Stimulated activated CD8-positive, alpha-beta memory T cell treated with anti-CD3 and anti-CD28 coated beads, Interleukin-2, amount 100 ng/mL, for 48 hours (primary cell): ENCODE data around the gene CCDC33.

ENCODE experiments used
- DNase-seq, 2 donors: peaks; one replicate each; pipeline ENCODE4 v3.0.0-alpha.2; 2020; ENCODE audit warnings: low read depth in 2 of 2

CCDC33 gene

GRCh38 chr15:74235962-74236361 lies at the start of gene CCDC33:
Gene CCDC33 (plus strand): TSS chr15:74236326. CDS start chr15:74236720, 394 bp downstream.
- no peak for DNase-seq

DNA sequence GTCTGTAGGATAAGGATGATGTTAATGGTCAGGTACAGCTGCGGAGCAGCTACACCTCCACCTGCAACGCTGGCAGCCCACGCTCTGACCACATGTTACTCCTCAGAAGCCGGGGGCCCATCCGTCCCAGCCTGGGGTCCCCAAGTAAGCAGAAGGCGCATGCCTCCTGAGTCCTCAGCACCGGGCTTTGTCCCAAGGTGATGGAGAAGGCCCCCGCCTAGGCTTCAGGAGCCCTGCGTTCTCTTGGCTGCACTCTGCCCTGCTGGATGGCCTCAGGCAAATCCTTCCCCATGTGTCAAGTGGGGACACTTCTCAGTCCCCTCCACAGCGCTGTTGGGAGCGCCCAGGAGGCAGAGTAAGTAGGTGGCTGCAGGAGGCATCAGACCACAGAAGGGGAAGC lies 47.9 kb upstream of the CCDC33 start:
- DNase-seq = no peak

- no peak for DNase-seq
Measured at GRCh38 chr15:74191798-74192197, 44.3 kb upstream of the CCDC33 start.

DNA sequence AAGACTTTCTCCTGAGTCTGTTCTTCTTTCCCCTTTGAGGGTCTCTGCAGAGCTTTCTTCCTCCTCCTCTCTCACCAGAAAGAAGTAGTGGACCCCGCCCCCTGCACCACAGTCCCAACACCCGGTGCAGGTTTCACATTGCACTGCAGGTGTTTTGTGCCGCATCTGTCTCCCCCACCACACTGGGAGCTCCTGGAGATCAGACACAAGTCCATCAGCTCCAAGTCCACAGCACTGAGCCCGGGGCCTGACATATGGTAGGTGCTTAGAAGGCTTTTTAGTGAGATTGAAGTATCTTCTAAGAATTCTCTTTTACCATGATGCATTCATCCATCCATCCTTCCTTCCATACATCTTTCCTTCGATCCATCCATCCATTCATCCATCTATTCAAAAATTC lies 43.4 kb upstream of the CCDC33 start:
- no peak for DNase-seq

GRCh38 chr15:74193299-74193718 lies 42.8 kb upstream of the CCDC33 start:
- no peak for DNase-seq

DNA sequence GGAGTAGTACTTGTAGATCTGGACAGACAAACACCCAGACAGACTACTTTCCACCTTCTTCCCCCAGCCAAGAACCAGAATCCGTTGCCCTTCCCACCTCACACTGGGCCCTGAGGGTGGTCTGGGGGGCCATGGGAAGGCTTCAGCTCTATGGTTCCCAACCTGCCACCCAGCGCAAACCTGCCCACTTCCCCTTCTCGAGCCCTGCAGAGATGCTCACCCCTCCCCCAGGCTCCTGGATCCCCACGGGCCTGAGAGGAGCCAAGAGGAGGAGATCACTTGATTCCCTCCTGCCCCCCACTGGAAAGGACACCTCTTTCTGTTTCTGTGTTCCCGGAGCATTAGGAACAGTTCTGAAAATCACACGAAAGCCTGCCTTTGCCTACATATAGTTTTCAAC lies 42.2 kb upstream of the CCDC33 start:
- no peak for DNase-seq

DNA sequence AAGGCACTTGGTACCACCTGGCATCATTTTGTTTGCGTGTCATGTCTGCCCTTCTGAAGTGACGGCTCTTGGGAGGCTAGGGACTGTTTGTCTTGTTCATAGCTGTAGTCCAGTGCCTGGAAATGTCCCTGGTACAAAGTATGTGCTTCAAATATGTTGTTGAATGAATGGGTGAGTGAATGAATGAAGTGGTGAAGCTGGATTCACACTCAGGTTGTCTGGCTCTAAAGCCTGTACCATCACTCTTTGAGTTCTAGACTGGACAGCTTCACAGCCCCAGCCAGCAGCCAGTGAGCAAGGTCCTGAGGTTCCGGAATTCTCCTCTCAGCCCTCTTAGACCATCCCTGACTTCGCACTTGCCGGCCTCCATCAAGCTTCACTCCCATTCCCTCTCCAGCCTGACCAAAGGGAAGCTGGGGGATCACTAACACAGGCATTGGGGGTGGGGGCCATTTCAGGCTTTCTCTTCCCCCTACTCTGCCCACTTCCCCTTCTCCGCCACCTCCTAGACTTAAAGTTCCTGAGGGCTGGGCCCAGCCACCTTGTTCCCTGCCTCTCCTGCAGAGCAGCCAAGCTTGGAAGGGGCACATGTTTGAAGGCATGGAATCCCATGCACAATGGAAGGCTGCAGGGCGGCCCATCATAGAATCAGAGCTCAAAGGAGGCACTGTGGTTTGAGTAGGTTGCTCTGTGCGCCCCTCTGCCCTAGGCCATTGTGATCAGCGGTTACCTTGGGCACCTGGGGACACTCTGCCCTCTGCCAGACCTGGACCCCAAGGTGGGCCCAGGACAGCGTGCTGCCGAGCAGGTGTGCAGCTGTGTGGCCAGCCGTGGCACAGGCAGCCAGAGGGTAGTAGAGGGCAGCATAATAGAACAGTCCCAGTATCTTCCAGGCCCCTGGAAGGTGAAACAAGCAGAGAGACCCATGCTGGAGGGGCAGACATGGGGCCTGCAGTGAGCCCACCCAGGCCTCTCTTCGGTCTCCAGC lies 41.3 kb upstream of the CCDC33 start:
- DNase-seq = no peak

GRCh38 chr15:74196175-74196574 lies 40.0 kb upstream of the CCDC33 start:
- no peak for DNase-seq

DNA sequence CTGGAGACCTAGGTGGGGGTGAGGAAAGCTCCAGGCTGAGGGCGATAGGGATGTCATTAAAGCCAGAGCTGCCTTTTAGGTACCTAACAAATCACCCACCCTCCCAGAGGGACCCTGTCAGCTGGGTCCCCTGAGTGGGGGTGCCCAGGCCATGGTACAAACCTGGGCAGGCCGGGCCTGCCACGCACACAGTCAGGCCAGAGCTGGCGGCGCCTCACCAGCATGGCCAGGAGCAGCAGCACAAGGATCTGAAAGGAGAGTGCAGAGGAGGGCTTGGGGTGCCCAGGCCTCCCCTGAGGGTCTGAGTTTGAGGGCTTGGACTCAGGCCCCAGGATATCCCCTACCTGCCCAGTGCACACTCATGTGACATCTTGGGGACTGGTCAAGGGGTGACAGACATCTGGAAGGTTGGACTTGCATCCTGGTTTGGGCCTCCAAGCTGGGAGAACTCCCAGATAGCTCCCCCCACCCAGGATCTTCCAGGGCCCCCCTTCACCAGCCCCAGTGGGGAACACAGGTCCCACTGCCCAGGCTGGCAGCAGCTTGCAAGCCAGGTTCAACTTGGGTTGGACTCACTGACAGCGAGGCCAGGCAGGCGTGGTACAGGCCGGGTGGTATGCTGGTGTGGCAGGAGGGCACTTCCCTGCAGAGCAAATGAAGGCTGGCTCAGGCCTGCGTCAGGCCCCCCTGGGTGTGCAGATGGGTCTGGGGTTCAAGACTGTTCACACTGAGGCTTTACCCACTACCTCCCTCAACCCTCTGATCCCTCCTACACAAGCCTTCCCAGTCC lies 38.8 kb upstream of the CCDC33 start:
- no peak for DNase-seq

- no peak for DNase-seq
Measured at GRCh38 chr15:74199297-74199652, 36.9 kb upstream of the CCDC33 start.

- DNase-seq = no peak
Measured at GRCh38 chr15:74200412-74200815, 35.7 kb upstream of the CCDC33 start.

DNA sequence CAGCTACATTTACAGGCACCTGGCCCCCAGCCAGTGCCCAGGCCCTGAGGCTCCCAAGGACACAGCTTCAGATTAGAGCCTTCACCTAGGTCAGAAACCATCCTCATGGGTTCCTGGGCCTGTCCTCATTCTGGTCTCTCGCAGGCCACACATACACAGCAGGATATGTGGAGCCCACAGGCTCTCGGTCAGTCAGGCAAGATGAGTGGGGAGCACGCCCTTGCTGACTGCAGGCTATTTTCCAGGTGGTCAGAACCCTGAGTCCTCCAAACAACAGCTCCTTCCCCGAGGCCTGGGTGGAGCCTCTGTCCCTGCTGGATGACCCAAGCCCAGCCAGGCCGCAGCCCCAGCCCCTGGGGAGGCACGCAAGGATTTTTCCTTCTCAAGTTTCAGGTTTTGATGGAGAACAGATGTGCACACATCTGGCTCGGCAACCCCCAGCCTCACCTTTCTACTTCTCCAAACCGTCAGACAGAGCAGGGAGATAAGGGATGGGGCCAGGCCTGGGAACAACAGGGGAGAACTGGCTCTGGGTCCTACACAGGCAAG lies 35.2 kb upstream of the CCDC33 start:
- no peak for DNase-seq

- DNase-seq = no peak
Measured at GRCh38 chr15:74201710-74202420, 34.3 kb upstream of the CCDC33 start.

DNA sequence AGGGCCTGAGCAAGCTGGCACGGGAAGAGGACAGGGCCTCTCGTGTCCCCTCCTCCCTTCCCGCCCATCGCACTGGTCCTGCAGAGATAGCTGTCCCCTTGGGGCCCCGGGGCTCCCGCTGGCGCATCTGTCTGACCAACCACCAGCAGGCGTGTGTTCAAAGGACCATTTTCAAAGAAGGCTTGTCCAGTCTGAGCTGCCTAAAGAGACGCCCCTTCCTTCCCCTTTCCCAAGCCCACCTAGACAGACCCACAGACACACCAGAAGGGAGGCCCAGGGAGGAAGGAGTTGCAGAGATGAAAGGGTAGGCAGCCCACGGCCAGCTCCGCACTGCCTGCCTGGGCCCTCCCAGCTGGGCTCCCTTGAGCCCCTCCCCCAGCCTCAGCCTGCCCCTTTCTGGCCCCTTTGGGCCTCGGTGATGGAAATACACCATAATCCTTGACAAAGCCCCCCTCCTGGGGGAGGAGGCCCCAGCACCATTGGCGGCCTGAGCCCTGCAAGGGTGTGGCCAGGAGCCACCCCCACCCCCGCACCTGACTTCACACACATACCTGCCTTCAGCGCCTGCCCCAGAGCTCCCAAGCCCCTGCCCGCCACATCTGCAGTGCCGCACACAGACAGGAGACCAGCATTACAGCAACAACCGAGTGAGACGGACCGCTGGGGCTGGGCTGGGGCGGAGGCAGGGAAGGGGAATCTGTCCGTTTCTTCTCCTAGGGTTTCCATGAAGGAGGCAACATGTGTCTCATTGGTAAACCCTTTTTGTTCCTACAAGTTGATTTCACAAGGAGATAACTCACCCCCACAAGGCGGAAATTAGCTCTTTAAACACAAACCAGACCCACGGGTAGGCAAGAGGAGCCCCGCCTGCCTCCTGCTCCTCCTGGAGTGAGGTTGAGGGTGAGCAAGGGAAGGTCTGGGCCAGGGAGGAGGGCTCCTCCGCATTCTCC lies 33.4 kb upstream of the CCDC33 start, which contains the start of gene STRA6:
Gene STRA6, minus strand, starts transcription at position 336 of the 950 bp plus-strand sequence. CDS start 520 bp downstream, outside the sequence.
- no peak for DNase-seq

DNA sequence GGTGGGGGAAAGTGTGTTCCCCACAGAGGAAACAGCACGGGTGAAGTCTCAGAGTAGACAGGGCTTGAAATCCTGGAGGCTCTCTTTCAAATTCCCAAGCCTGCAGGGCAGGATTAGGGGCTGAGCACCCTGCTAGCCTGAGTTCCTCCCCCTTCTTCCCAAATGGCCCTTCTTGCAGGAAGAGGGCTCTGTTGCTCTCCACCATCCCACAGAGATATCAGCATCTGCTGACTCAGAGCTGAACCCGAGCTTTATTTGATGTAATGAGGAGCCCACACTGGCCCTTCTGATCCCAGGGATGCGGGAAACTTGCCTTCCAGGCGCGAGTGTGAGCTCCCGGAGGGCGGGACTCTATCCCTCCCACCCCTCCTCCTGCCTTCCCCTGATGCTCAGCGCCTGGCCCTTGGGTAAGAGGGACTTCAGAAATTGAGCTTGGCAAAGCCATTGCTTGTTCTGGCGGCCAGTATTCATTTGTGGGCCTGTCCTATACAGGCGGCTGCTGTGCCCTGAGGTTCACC lies 32.2 kb upstream of the CCDC33 start:
- DNase-seq = no peak

DNA sequence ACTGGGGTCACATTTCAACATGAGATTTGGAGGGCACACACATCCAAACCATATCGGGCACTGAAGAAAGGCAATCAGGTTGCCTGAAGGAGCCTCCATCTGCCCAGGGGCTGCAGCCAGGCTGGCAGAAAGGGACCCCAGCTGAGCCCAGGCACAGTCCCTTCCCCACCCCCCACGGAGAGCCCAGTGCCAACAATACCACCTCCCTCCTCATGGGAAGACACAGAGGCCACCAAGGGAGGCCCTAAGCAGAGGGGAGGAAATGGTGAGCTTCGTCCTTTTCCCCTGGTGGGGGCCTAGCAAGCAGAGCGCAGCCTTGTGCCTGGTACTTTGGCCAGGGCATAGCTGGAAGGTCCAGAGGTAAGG lies 30.6 kb upstream of the CCDC33 start:
- no peak for DNase-seq

- no peak for DNase-seq
Measured at GRCh38 chr15:74206801-74207281, 29.3 kb upstream of the CCDC33 start.

DNA sequence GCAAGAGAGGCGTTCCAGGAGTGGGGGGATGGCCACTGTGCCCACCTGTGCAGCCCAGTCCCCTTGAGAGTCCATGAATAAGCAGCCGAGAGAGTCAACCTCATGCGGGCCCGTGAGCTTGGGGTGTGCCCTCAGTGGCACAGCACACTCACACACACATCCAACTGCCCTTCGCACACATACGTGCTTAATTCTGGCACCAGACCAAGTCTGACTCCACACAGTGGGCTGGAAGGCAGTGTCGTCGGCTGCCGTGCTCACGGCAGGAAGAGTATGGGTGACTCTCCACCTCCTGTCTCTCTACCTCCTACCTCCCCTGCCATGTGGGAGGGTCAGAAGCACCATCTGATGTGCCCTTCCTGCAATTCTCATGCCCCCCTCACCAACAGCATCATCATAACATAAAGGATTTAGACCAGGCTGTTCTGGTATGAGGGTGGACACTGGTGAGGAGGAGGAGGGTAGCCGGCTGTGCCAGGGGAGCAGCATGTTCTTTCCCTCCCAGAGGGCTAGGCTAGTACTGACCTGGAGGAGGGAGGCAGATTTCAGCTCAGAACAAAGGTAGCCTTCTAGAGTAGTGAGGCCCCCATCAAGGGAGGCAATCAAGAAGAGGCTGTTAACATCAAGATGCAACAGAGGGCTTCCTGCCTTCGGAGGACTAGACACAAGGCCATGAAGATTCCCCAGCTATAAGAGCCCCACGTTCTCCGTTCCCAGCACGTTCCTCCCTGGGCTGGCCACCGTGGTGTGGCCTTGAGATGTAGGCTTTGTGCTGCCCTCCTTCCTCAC lies 28.3 kb upstream of the CCDC33 start:
- no peak for DNase-seq

DNA sequence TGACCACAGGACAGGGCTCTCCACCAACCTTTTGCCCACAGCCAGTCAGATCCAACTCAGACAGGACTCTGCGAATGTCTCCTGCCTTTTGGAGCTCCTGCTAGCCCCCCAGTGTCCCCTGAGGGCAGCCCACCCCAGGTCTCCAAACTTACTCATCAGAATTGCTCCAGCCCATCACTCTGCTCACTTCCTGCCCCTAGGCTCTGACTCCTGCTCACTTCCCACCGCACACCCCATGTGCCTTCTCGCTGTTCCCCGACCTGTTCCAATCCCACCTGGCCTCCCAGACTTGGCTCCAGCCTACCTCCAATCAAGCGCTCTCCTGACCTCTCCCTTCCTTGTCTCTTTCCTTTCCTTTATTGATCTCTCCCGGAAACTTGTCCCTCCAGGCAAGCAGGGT lies 27.6 kb upstream of the CCDC33 start:
- no peak for DNase-seq
